LNCAP (cell line): ENCODE results near the gene SFR1.

ENCODE experiments used
- TF ChIP-seq, protein P1 (sequence below): fragments of 450-650 bp; IDR thresholded peaks from 2 replicates; pipeline ENCODE4 v1.5.1; 2017; ENCODE audit warnings: mild to moderate bottlenecking

The SFR1 gene

DNA sequence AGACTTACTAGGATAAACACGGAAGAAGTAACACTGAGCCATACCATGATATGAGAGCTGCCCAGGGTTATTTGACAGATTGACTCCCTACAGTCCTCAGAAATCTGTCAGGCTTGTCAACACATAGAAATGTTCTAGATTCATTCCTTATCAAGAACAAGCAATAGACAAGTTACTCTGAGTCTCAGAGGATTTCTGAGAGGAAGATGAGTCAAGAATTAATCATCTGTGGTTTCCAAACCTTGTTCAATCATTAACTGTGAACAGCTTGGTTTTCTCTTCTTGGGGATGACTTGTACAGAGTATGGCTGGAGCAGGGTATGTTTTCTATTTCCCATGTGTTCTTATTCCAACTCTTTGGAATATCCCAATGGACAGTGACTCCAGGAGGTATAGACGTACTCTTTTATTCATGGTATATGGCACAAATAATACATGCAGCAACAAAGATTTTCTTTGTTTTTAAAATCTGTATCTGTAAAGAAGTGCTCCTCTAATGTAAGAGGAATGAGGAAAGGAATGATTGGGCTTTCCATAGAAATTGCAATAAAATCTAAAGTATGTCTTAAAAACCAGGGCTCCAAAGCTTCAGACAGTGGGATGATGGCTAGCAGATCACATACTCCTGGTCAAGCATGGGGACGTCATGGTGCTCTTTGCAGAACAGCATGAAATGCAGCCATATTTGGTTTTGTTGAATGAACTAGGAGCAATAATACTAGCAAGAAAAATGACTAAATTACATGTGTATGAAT, 11.9 kb upstream of the SFR1 start:
- TF ChIP-seq, protein P1, sequence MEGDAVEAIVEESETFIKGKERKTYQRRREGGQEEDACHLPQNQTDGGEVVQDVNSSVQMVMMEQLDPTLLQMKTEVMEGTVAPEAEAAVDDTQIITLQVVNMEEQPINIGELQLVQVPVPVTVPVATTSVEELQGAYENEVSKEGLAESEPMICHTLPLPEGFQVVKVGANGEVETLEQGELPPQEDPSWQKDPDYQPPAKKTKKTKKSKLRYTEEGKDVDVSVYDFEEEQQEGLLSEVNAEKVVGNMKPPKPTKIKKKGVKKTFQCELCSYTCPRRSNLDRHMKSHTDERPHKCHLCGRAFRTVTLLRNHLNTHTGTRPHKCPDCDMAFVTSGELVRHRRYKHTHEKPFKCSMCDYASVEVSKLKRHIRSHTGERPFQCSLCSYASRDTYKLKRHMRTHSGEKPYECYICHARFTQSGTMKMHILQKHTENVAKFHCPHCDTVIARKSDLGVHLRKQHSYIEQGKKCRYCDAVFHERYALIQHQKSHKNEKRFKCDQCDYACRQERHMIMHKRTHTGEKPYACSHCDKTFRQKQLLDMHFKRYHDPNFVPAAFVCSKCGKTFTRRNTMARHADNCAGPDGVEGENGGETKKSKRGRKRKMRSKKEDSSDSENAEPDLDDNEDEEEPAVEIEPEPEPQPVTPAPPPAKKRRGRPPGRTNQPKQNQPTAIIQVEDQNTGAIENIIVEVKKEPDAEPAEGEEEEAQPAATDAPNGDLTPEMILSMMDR, result no peak

DNA sequence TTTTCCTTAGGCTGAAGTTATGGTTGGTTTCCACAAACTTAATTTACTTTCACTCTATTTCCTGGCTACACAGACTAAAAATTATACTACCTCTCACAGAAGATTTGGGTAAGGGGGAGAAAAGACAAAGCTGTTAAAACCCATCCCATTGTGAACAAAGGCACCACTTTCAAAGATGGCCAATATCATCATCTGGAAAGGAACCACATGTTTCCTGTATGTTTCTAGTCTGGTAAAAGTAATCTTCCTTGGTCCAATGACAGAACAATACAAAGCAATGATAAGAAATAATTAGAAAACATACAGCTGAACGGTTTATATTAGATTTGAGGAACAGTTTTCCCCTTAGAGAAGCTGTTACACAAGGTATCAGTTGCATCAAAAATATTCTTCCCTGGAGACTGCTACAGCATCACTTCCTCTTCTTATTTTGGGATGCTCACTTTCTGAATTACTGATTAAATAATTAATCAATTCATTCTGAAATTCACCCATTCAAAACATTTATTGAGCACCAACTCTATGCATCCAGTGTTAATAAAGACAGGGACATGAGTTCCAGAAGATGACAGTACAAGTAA, 8.5 kb upstream of the SFR1 start:
- TF ChIP-seq, protein P1, result no peak

DNA sequence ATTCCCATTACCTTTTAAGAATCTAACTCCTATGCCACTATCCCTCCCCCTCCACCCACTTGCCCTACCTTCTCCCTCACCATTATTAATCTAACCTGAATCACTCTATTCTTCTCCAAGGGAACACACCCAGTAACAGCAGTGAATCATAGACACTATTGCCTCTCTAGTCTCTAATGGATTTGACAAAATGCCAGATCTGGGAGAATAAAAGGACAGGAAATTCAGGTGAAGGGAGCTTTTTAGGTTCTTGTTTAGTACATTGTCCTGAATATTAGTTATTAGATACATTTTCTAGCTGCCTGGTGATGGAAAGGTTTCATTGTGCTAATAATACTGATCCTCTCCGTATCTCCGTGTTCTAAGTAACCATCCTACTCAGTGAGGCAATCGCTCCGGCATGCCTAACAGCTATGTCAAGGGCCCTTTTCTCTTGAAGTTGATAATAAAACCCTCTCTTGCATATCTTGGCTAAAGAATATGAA, 4.1 kb upstream of the SFR1 start:
- TF ChIP-seq, protein P1, result no peak

- TF ChIP-seq, protein P1, result no peak
Measured at GRCh38 chr10:104119996-104120395, 2.0 kb upstream of the SFR1 start.

DNA sequence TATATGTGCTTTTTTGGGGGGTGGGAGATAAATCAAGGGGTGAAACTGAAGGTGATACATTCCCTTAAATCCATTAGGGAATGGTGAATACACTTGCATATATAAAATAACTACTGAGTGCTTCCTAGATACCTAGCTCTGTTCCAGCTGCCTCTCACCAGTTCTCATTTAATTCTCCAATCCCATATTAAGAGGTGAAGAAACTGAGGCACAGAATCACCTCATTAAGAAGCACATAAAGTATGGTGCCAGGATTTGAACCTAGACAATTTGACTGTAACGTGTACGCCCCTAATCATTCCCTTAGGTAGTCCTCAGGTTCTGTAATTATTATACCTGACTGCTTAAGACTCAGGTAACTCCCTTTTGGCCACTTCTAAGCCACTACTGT, 1.5 kb upstream of the SFR1 start:
- TF ChIP-seq, protein P1, result no peak

DNA sequence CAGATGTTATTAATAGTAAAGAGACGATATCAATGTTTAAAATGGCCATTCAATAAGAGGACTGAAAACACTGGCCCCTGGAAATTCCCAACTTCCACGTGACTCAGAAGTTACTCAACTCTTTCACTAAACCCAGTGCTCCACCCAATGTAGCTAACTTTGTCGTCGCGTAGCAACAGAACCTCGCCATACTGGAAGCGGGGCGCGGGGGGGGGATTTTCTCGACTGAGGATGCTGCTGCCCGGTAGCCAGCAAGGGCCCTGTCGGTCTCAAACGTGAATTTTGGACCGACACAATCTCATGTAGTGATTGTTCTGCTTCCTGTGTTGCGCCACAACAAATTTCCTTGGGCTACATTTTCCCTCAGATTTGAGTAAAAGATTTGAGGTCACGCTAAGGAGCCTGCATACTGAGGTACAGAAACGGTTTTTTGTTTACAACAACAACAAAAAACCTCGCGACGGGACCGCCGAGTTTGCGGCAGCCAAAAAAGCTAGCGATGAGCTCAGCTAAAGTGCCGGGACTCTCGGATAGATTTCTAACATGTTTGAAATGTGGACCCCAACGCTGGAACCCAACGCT, 977 bp upstream of the SFR1 start:
- TF ChIP-seq, protein P1, result no peak

DNA sequence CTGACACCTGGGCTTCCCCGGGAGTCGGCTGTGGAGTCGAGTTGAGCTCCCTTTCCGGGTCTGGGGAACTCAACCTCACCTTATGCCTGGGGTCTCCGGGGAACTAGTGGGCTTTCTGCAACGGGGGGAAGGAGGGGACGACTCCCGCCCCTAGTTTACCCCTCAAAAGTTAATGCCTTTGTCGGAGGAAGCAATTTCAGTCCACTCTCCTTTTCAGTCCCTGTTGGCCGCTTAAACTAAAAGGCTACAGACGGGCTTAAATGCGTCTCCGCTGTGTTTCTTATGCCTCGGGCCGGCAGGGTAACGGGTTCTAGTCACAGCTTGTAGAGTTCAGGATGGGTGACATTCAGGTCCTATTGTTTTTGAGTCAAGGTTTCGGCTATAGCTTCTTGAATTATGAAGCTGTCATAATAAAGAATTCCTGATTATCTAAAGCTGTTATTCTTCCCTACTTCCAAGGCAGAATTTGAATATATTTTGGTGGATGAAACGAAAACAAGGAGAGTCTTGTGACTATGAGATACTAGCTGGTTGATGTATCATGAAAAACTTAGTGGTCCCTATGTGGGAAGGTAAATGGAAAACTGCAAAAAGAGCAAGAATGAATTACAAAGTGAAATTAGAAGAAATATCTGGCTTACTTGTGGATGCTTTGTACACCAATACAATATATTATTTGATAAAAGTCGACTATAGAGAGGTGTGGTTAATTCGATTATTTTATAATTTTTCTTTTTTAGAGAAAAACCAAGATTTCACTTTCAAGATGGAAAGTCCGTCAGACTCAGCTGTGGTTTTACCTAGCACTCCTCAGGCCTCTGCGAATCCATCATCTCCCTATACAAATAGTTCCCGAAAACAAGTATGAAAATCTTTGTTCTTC, 495 bp downstream of the SFR1 start:
- TF ChIP-seq, protein P1, result no peak
